Thyroid gland (tissue), 4 donors: ENCODE results near the gene ZNF770.

Experiments
- POLR2A ChIP-seq, 2 donors: fragments of 450-650 bp; IDR thresholded peaks; one replicate each; pipeline ENCODE4 v1.6.1; 2017; ENCODE audit warnings: antibody characterized with exemption in 2 of 2, mild to moderate bottlenecking in 2 of 2, moderate library complexity in 1 of 2
- TF ChIP-seq, protein P1 (sequence below), 6 experiments: fragments of 200-600 bp in 3 of 6; fragments of 450-650 bp in 3 of 6; sonication (generic) in 3 of 6; IDR thresholded peaks; one replicate each; pipeline ENCODE4 v1.5.1; 2016 to 2019; ENCODE audit warnings: antibody characterized with exemption in 6 of 6, mild to moderate bottlenecking in 2 of 6, inconsistent platforms in 1 of 6, moderate library complexity in 1 of 6

DNA sequence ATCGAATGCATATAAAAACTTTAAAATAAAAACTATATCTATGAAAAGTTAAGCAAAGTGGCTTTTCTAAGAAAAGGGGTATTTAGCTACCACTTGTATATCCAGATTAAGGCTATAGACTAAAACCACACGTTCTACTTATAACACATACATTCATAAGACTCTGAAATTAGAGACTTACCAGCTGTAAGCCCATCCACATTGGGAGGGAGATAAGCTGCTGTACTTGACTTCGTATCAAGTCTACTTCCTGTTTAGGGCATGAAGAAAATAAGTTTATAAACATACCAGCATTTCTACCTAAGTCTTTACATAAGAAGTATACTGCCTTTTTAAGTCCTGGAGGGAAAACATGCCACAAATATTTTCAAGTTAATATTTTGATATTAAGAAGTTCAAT, 46.3 kb downstream of the ZNF770 start:
- TF ChIP-seq, protein P1, sequence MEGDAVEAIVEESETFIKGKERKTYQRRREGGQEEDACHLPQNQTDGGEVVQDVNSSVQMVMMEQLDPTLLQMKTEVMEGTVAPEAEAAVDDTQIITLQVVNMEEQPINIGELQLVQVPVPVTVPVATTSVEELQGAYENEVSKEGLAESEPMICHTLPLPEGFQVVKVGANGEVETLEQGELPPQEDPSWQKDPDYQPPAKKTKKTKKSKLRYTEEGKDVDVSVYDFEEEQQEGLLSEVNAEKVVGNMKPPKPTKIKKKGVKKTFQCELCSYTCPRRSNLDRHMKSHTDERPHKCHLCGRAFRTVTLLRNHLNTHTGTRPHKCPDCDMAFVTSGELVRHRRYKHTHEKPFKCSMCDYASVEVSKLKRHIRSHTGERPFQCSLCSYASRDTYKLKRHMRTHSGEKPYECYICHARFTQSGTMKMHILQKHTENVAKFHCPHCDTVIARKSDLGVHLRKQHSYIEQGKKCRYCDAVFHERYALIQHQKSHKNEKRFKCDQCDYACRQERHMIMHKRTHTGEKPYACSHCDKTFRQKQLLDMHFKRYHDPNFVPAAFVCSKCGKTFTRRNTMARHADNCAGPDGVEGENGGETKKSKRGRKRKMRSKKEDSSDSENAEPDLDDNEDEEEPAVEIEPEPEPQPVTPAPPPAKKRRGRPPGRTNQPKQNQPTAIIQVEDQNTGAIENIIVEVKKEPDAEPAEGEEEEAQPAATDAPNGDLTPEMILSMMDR (IDR thresholded peaks at IDR 0.05), result no peak
- no peak for TF ChIP-seq POLR2A (IDR thresholded peaks at IDR 0.05)
